K562 (cell line): ENCODE results near the gene KCNJ8.

ENCODE experiments used
- MTA2 ChIP-seq: fragments of 450-650 bp; IDR thresholded peaks from 2 replicates; pipeline ENCODE4 v1.6.1; 2016; ENCODE audit warnings: low read depth
- RBBP5 ChIP-seq: fragments of 200-600 bp; sonication (generic); IDR thresholded peaks from 2 replicates; pipeline ENCODE4 v1.6.1; 2012; ENCODE audit warnings: borderline replicate concordance, mild to moderate bottlenecking, low read length, control low read depth, inconsistent platforms; ENCODE audit not compliant: insufficient read depth, poor library complexity, severe bottlenecking

DNA sequence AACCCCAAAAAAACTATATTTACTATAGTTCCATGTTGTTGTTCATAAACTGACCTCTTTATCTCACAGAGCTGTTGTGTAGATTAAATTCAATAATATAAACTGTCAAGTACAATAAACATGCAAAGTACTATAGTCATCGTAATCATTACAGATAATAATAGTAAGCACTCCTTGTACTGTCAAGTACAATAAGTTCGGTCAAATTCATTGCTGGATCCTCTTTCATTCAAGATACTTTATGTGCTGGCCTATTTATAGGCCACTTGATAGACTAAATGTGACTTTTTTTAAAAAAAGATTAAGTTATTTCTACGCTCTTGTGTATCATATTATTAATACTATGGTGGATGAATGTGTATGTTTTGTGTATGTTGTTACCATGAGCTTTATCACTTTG lies 39.2 kb upstream of the KCNJ8 start:
- no peak for TF ChIP-seq RBBP5
- no peak for TF ChIP-seq MTA2
